T-helper 17 cell (primary cell): ENCODE results near the gene RAB1A. TPM values are rescaled to one million over a fixed set of nuclear protein-coding genes. Genes with fewer than 3 reads are reported as not detected.
"Not testable (repeated sequence)": the region's sequence is repeated elsewhere in the genome, so short reads cannot be mapped to it uniquely, and the experiment has no call there.

Experiments used
- ATAC-seq: fragments of 150-1000 bp; cut with Tn5 transposase; 2 replicates; pipeline ENCODE4 v1.10.0; 2021; ENCODE audit warnings: mild to moderate bottlenecking, moderate library complexity
- DNase-seq, 3 donors: peaks; one replicate each; pipeline versions ENCODE4 v3.0.0 to v3.0.0-alpha.2; 2020 to 2021
- H3K9me3 ChIP-seq: one replicate; pipeline ENCODE4 v1.7.0; 2013; ENCODE audit warnings: low read length, mild to moderate bottlenecking; ENCODE audit not compliant: control insufficient read depth, poor library complexity, severe bottlenecking
- H3K27ac Mint-ChIP-seq: one replicate; pipeline ENCODE4 v1.8.0; 2022; ENCODE audit warnings: mild to moderate bottlenecking, moderate library complexity, mixed read lengths
- H3K27me3 Mint-ChIP-seq: one replicate; pipeline ENCODE4 v1.8.0; 2022; ENCODE audit warnings: mixed read lengths
- H3K36me3 Mint-ChIP-seq: one replicate; pipeline ENCODE4 v1.8.0; 2022; ENCODE audit warnings: low read depth, mixed read lengths
- H3K4me1 Mint-ChIP-seq: one replicate; pipeline ENCODE4 v1.8.0; 2022; ENCODE audit warnings: mild to moderate bottlenecking, mixed read lengths
- H3K4me3 Mint-ChIP-seq: one replicate; pipeline ENCODE4 v1.8.0; 2022; ENCODE audit warnings: mild to moderate bottlenecking, moderate library complexity, mixed read lengths
- total RNA-seq, 4 donors: library from RNA in 2 of 4; stranded (reverse) in 2 of 4; gene quantifications; one replicate each; pipeline ENCODE4 v1.2.3 and lab custom pipeline; 2022 to 2026

Gene RAB1A
- total RNA-seq, 2 donors from 2014 or later, result 65.2 to 78.1 TPM

DNA sequence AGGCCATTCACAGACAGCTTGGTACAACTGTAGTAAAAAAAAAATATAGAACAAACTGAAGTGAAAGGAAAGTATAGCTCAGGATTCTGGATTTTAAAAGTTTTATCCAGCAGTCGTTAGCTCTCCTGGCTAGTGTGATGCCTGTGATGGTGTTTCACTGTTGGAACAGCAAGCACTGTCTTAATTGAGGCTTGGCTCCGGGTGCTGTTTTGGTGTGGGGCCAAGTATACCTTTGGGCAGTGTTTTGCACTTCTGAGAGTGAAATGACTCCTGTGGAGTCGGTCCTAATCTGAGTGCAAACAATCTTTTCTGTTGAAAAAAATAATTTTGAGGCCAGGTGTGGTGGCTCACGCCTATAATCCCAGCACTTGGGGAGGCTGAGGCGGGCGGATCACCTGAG lies 28.7 kb upstream of the RAB1A start:
- Mint-ChIP-seq H3K4me1 (peaks cover 10% of the 10 kb centered on the region), H3K27me3 (no peaks in the 10 kb centered on the region), H3K36me3 (peaks cover 3% of the 10 kb centered on the region), H3K4me3 (no peak overlapping the region), H3K27ac (no peak overlapping the region)
- ATAC-seq, result no peak
- no peak for DNase-seq
- no peaks in the 10 kb centered on the region for H3K9me3 ChIP-seq

DNA sequence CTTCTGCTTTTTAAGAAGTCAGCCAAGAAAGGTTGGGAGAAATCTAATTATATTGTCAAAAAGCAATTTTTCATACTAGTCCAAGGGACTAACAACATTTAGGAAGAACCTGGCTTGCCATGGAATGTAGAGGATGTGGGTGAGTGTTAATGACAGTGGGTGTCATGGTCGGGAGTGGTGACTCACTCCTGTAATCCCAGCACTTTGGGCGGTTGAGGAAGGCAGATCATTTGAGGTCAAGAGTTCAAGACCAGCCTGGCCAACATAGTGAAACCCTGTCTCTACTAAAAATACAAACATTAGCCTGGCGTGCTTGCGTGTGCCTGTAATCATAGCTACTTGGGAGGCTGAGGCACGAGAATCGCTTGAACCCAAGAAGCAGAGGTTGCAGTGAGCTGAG lies 27.9 kb upstream of the RAB1A start:
- not testable (repeated sequence) for H3K4me3 Mint-ChIP-seq, H3K9me3 ChIP-seq, DNase-seq, H3K36me3 Mint-ChIP-seq, ATAC-seq, H3K27ac Mint-ChIP-seq, H3K27me3 Mint-ChIP-seq
- peaks cover 10% of the 10 kb centered on the region for H3K4me1 Mint-ChIP-seq

DNA sequence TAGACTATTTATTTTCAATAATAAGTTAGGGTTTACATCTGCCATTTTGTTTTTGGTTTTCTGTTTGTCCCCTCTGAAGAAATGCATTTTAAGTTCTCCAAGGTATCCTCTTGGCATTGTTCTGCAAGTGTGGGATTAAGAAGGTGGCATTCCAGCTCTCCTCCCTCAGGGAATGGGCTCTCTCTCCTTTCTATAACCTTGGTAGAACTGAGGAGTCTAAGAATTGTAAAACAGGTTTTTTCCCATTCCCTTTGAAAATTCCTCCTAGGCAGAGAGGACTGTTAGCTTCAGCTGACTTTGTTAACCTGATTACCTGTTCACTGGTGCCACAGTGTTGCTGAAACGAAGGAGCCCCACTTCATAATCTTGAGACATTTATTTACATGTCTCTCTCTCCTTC lies 26.1 kb upstream of the RAB1A start:
- Mint-ChIP-seq H3K4me3 (no peak overlapping the region), H3K27ac (no peak overlapping the region), H3K36me3 (peaks cover 5% of the 10 kb centered on the region), H3K4me1 (peaks cover 11% of the 10 kb centered on the region), H3K27me3 (peaks cover 6% of the 10 kb centered on the region)
- ATAC-seq, result no peak
- DNase-seq, result no peak
- no peaks in the 10 kb centered on the region for H3K9me3 ChIP-seq

DNA sequence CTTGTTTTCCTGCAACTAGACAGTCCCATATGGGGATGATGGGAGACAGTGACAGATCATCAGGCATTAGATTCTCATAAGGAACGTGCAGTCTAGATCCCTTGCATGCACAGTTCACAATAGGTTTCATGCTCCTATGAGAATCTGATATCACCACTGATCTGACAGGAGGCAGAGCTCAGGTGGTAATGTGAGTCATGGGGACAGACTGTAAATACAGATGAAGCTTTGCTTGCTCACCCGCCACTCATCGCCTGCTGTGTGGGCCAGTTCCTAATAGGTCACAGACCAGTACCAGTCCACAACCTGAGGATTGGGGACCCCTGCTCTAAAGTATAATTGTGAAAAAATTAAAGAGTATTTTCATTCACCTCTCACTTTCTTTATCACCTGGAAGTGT lies 23.6 kb upstream of the RAB1A start:
- Mint-ChIP-seq H3K4me3 (no peak overlapping the region), H3K36me3 (peaks cover 2% of the 10 kb centered on the region), H3K27me3 (peaks cover 6% of the 10 kb centered on the region), H3K27ac (no peak overlapping the region), H3K4me1 (peaks cover 2% of the 10 kb centered on the region)
- ATAC-seq, result no peak
- H3K9me3 ChIP-seq, result no peaks in the 10 kb centered on the region
- DNase-seq, result no peak

DNA sequence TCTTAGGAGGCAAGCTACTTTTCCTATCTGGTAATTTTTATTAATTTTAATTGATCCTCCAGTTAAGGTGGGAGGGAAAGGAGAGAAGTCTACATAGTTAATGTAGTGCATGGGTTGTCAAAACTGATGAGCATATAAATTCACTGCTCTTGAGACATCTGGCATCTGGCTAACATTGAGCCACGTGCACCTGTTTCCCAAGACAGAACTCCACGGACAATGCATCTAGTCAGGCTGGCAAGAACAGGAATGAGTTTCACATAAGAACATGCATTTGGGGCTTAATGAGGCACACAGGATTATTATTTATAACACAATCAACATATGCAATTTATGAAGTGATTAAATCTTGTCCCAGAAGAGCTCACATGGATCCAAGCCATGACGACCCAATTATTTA lies 16.2 kb upstream of the RAB1A start:
- peaks cover 7% of the 10 kb centered on the region for H3K27me3 Mint-ChIP-seq
- H3K36me3 Mint-ChIP-seq, result peaks cover 2% of the 10 kb centered on the region
- H3K27ac Mint-ChIP-seq, result no peak overlapping the region
- no peak for ATAC-seq
- peaks cover 3% of the 10 kb centered on the region for H3K4me1 Mint-ChIP-seq
- H3K4me3 Mint-ChIP-seq, result no peak overlapping the region
- no peaks in the 10 kb centered on the region for H3K9me3 ChIP-seq
- no peak for DNase-seq

DNA sequence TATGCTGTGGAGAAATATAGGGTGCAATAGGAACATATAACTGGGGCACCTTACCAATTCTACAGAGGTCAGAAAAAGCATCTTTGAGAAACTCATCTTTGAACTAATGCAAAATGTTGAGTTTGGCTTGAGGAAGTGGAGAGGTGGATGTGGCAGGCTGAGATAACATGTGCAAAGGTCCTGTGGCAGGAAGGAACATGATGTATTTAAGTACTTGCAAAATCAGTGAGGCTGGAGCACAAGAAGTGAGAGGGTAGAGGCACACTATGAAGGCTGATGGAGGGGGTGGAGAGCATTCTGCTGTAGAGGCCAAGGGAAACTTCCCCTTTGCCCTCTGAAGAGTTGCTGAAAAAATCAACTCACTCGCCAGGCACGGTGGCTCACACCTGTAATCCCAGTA lies 14.7 kb upstream of the RAB1A start:
- H3K9me3 ChIP-seq, result no peaks in the 10 kb centered on the region
- H3K27me3 Mint-ChIP-seq, result peaks cover 14% of the 10 kb centered on the region
- H3K4me1 Mint-ChIP-seq, result peaks cover 3% of the 10 kb centered on the region
- H3K27ac Mint-ChIP-seq, result no peak overlapping the region
- no peak for DNase-seq
- peaks cover 2% of the 10 kb centered on the region for H3K36me3 Mint-ChIP-seq
- no peak overlapping the region for H3K4me3 Mint-ChIP-seq
- ATAC-seq, result no peak

DNA sequence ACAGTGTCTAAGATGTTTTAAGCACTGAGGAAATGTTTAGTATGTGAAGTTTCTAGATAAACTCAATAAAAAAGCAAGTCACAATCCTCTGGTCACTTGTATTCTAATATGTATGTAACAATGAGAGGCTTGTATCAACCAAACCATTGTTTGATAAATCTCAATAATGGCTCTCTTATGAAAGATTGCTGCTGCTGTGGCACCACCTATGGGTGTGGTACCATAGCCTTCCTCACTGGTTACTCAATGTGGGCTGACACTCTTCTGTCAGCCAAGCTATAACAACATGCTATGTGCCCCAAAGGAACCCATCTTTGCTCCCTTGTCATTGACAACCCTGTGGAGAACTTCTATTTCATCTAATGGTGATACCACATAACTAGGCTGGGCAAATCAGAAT lies 12.6 kb upstream of the RAB1A start:
- ATAC-seq, result peak; percentile 51

DNA sequence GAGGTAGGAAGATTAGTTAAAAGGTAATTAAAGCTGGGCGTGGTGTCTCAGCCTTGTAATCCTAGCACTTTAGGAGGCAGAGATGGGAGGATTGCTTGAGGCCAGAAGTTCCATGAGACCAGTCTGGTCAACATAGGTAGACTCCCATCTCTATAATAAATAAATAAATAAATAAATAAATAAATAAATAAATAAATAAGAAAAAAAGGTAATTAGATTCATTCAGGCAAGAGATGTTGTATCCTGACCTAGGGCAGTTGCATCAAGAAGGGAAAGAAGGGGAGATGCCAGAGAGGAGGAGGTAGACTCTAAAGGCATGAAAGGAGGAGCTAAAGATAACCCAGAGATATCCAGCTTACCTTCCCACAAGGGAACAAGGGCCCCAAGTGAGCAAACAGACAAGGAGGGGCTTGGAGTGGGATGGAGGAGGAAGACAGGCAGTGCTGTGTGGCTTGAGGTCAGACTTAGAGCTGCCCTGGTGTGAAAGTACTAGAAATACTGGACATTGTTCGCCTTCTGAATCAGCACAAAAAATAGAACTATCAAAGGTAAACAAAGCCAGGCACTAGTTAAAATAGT lies 7.4 kb upstream of the RAB1A start:
- Mint-ChIP-seq H3K36me3 (no peaks in the 10 kb centered on the region), H3K4me1 (peaks cover 4% of the 10 kb centered on the region), H3K4me3 (no peak overlapping the region), H3K27me3 (peaks cover 20% of the 10 kb centered on the region), H3K27ac (no peak overlapping the region)
- H3K9me3 ChIP-seq, result no peaks in the 10 kb centered on the region
- ATAC-seq (no peak), DNase-seq (no peak)

More for the DNA sequence above, 12.6 kb upstream of the RAB1A start:
- Mint-ChIP-seq H3K27ac (no peak overlapping the region), H3K4me1 (peaks cover 3% of the 10 kb centered on the region), H3K36me3 (peaks cover 2% of the 10 kb centered on the region), H3K4me3 (no peak overlapping the region), H3K27me3 (peaks cover 18% of the 10 kb centered on the region)
- no peak for DNase-seq
- H3K9me3 ChIP-seq, result no peaks in the 10 kb centered on the region

DNA sequence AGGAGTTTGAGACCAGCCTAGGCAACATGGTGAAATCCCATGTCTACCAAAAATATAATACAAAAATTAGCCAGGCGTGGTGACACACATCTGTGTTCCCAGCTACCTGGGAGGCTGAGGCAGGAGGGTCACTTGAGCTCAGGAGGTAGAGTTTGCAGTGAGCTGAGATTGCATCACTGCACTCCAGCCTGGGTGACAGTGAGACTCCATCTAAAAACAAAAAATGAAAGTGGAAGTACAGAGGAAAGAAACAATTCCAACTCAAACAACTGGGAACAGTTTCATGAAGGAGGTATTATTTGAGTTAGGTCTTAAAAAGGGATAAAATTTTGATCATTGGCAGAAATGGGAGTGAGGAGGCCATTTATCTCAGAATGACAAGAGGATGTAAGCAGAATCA lies 6.3 kb upstream of the RAB1A start:
- Mint-ChIP-seq H3K36me3 (no peaks in the 10 kb centered on the region), H3K4me3 (no peak overlapping the region), H3K27me3 (peaks cover 20% of the 10 kb centered on the region), H3K27ac (no peak overlapping the region), H3K4me1 (peaks cover 4% of the 10 kb centered on the region)
- H3K9me3 ChIP-seq, result no peaks in the 10 kb centered on the region
- DNase-seq, result no peak
- ATAC-seq, result no peak

DNA sequence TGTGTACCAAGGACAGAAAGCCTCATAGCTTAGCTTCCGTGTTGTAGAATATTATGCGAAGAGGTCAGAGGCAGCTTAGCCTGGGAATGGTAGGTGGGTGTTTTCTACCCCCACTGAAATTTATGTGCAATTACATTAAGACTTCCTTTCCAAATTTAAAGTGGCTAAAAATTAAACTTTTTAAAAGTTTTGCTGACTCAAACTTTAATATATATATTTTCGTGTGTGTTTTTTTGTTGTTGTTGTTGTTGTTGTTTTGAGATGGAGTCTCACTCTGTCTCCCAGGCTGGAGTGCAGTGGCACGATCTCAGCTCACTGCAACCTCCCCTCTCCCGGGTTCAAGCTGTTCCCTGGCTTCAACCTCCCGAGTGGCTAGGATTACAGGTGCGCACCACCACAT lies 4.3 kb upstream of the RAB1A start:
- no peak overlapping the region for H3K27ac Mint-ChIP-seq
- peaks cover 3% of the 10 kb centered on the region for H3K36me3 Mint-ChIP-seq
- DNase-seq, result no peak
- H3K27me3 Mint-ChIP-seq, result peaks cover 12% of the 10 kb centered on the region
- peaks cover 10% of the 10 kb centered on the region for H3K4me1 Mint-ChIP-seq
- H3K9me3 ChIP-seq, result no peaks in the 10 kb centered on the region
- H3K4me3 Mint-ChIP-seq, result no peak overlapping the region
- ATAC-seq, result no peak

DNA sequence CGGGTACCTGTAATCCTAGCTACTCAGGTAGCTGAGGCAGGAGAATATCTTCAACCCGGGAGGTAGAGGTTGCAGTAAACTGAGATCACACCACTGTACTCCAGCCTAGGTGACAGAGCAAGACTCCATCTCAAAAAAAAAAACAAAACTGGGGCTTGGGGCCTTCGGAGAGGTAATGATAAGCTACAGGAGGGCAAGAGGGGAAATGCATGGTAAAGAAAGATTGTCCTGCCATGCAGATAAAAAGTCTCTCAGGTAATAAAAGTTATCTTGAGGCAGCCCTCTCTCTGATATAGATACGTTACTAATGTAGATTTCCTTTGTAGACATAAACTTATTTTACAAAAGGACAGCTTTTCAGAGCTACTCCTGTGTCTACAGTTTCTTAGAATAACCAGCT lies 3.7 kb upstream of the RAB1A start:
- DNase-seq (no peak), ATAC-seq (no peak)
- Mint-ChIP-seq H3K27ac (no peak overlapping the region), H3K4me3 (no peak overlapping the region), H3K27me3 (peaks cover 12% of the 10 kb centered on the region), H3K36me3 (peaks cover 3% of the 10 kb centered on the region), H3K4me1 (peaks cover 10% of the 10 kb centered on the region)
- H3K9me3 ChIP-seq, result peaks cover 2% of the 10 kb centered on the region

DNA sequence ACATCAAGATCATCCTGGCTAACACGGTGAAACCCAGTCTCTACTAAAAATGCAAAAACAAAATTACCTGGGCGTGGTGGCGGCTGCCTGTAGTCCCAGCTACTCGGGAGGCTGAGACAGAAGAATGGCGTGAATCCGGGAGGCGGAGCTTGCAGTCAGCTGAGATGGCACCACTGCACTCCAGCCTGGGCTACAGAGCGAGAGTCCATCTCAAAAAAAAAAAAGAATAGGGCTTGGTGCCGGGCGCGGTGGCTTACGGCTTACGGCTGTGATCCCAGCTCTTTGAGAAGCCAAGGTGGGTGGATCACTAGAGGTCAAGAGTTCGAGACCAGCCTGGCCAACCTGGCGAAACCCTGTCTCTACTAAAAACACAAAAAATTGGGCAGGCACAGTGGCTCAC lies 3.0 kb upstream of the RAB1A start:
- not testable (repeated sequence) for DNase-seq
- peak overlapping the region; percentile 68 for H3K27ac Mint-ChIP-seq

DNA sequence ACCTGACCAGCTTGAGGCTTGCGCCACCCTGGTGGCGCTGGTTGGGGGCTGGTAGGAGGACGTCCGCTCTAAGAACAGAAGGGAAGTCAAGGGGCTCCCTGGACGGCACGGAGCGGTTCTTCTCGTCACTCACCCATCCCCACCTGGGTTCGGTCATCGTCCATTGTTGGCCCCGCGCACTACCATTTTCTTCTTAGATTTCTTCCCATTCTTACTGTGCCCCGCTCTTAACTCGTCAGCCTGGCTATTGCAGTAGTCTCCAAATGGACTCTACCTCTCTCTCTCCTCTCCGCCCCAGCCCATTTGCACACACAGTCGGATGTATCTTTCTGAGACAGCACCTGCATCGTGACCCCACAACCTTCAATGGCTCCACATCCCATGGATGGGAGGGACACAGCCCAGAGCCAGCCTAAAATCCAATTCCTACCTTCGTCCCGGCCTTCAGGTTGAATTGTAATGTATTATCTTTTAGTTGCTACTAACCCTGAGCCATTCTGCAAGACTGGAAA lies 814 bp upstream of the RAB1A start:
- Mint-ChIP-seq H3K4me1 (peaks cover 20% of the 10 kb centered on the region), H3K36me3 (peaks cover 3% of the 10 kb centered on the region), H3K27me3 (no peaks in the 10 kb centered on the region), H3K4me3 (peak overlapping the region; percentile 100), H3K27ac (peak overlapping the region; percentile 99)
- peaks cover 2% of the 10 kb centered on the region for H3K9me3 ChIP-seq
- DNase-seq (no peak), ATAC-seq (no peak)

More for the DNA sequence above, 3.0 kb upstream of the RAB1A start:
- Mint-ChIP-seq H3K4me1 (peaks cover 13% of the 10 kb centered on the region), H3K27me3 (peaks cover 12% of the 10 kb centered on the region)
- not testable (repeated sequence) for H3K9me3 ChIP-seq, H3K4me3 Mint-ChIP-seq, ATAC-seq, H3K36me3 Mint-ChIP-seq

DNA sequence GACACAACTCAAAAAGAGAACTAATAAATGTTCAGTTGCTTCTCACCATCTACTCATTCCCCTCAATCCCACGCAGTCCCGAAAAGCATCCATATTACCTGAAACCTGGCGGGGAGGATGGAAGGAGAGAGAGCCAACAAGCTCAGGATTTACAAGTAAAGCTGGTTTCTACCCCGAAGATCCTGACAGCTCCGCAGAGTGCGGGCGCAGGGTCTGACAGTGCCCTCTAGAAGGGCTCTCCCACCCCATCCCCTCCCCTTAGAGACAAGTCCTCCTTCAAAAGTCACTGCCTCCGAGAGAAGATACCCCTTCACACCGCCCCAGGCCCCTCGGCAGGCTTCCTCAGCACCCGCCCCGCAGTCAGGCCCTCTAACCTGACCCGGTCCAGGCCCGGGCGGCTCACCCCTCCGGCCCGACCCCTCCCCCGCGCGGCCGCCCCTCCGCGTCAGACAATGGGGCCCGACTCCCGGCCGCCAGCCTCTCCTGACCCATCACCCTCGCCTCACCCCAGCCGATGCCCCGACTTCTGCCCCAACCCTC lies 550 bp downstream of the RAB1A start:
- peak overlapping the region; percentile 99 for H3K27ac Mint-ChIP-seq
- DNase-seq (peak; percentile 9 to 39 (median 18)), ATAC-seq (no peak)
- H3K4me3 Mint-ChIP-seq, result peak overlapping the region; percentile 100
- H3K4me1 Mint-ChIP-seq, result peaks cover 24% of the 10 kb centered on the region
- peaks cover 3% of the 10 kb centered on the region for H3K36me3 Mint-ChIP-seq
- no peaks in the 10 kb centered on the region for H3K27me3 Mint-ChIP-seq
- H3K9me3 ChIP-seq, result peaks cover 2% of the 10 kb centered on the region
